Mucosa of rectum (tissue), 2 donors: ENCODE results near the gene EGLN3.
"Not testable (repeated sequence)": the region's sequence is repeated elsewhere in the genome, so short reads cannot be mapped to it uniquely, and the experiment has no call there.

ENCODE experiments used
- H3K27ac ChIP-seq, 2 donors: one replicate each; pipeline ENCODE4 v1.7.0; 2013; ENCODE audit warnings: inconsistent platforms in 2 of 2, low read depth in 2 of 2, low read length in 2 of 2
- H3K27me3 ChIP-seq, 2 donors: one replicate each; pipeline ENCODE4 v1.7.0; 2013; ENCODE audit warnings: low read length in 2 of 2; ENCODE audit not compliant: control insufficient read depth in 2 of 2, insufficient read depth in 2 of 2
- H3K36me3 ChIP-seq, 2 donors: one replicate each; pipeline ENCODE4 v1.7.0; 2013; ENCODE audit warnings: low read length in 2 of 2; ENCODE audit not compliant: control insufficient read depth in 2 of 2, insufficient read depth in 2 of 2
- H3K4me1 ChIP-seq, 2 donors: one replicate each; pipeline ENCODE4 v1.7.0; 2013; ENCODE audit warnings: low read length in 2 of 2, mild to moderate bottlenecking in 1 of 2; ENCODE audit not compliant: control insufficient read depth in 2 of 2, insufficient read depth in 2 of 2
- H3K4me3 ChIP-seq, 2 donors: one replicate each; pipeline ENCODE4 v1.7.0; 2013; ENCODE audit warnings: low read length in 2 of 2
- H3K9ac ChIP-seq, 2 donors: one replicate each; pipeline ENCODE4 v1.7.0; 2013; ENCODE audit warnings: low read length in 2 of 2, low read depth in 1 of 2, mild to moderate bottlenecking in 1 of 2
- H3K9me3 ChIP-seq, 2 donors: one replicate each; pipeline ENCODE4 v1.7.0; 2013; ENCODE audit warnings: low read length in 2 of 2; ENCODE audit not compliant: control insufficient read depth in 2 of 2
- donor health status: healthy.
- donor health status: Normal muscosa, but diverticular disease.

Gene EGLN3

GRCh38 chr14:33962466-33962865 lies 11.6 kb upstream of the EGLN3 start:
- not testable (repeated sequence) for H3K9ac ChIP-seq, H3K36me3 ChIP-seq, H3K4me3 ChIP-seq, H3K27me3 ChIP-seq, H3K9me3 ChIP-seq, H3K4me1 ChIP-seq, H3K27ac ChIP-seq

DNA sequence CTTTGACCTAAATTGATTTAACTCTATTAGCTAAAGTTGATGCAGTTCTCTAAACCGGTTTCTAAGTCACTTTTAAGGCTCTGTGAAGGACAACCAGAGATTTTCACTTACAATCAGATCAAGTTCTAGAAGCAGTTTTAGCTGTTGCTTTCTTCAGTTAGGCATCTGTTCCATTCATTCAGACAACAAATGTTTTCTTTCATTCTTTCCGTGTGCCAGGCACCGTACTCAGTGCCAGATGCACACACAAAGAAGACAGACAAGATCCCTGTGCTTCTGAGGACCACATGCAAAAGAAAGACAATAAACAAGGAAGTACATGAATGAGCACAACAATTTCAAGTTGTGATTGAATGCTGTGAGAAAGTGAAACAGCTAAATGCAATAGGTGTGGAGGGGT lies 11.1 kb upstream of the EGLN3 start:
- Histone ChIP-seq H3K4me3 (no peak overlapping the region), H3K27ac (no peak overlapping the region), H3K27me3 (no peaks in the 10 kb centered on the region), H3K9ac (no peak overlapping the region), H3K9me3 (no peaks in the 10 kb centered on the region), H3K4me1 (no peaks in the 10 kb centered on the region), H3K36me3 (no peaks in the 10 kb centered on the region)

GRCh38 chr14:33959692-33960151 lies 8.8 kb upstream of the EGLN3 start:
- no peaks in the 10 kb centered on the region for H3K4me1 ChIP-seq
- H3K36me3 ChIP-seq, result no peaks in the 10 kb centered on the region
- H3K4me3 ChIP-seq, result no peak overlapping the region
- H3K9me3 ChIP-seq, result no peaks in the 10 kb centered on the region
- H3K27me3 ChIP-seq, result no peaks in the 10 kb centered on the region
- H3K27ac ChIP-seq, result no peak overlapping the region
- no peak overlapping the region for H3K9ac ChIP-seq

GRCh38 chr14:33958605-33959226 lies 7.8 kb upstream of the EGLN3 start:
- no peaks in the 10 kb centered on the region for H3K4me1 ChIP-seq
- no peak overlapping the region for H3K4me3 ChIP-seq
- no peak overlapping the region for H3K27ac ChIP-seq
- no peaks in the 10 kb centered on the region for H3K36me3 ChIP-seq
- no peaks in the 10 kb centered on the region for H3K9me3 ChIP-seq
- no peak overlapping the region for H3K9ac ChIP-seq
- no peaks in the 10 kb centered on the region for H3K27me3 ChIP-seq

DNA sequence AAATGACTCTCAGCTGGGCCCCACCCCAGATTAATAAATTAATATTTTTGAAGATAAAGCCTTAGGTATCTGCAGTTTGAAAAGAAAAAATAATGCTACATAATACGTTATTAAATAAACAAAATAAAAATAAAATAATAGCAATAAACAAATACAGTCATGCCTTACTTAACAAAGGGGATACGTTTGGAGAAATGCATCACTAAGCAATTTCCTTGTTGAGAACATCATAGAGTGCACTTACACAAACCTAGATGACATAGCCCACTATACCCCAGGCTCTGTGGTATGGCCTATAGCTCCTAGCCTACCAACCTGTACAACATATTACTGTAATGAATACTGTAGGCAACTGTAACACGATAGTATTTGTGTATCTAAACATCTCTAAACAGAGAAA lies 7.1 kb upstream of the EGLN3 start:
- Histone ChIP-seq H3K4me3 (no peak overlapping the region), H3K27ac (no peak overlapping the region)

DNA sequence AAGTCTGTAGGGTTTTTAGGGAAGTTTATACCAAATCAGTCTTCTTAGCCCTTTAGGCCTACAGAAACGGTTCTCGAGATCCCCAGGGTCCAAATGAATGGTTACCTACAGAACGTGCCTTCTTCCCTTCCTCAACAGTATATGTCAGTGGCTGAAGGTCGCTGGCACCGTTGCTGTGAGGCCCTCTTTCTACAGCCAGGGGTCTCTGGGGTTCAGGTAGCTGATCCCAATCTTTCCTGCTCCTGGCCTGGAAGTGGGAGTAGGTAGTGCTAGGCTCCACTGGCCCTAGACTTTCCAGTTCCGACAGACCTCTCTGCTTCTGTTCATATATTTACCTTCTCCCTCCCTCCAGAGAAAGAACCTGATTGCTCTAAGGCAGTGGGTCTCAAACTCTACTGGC lies 6.4 kb upstream of the EGLN3 start:
- H3K9me3 ChIP-seq, result no peaks in the 10 kb centered on the region
- H3K9ac ChIP-seq, result no peak overlapping the region
- H3K4me1 ChIP-seq, result no peaks in the 10 kb centered on the region
- H3K27me3 ChIP-seq, result no peaks in the 10 kb centered on the region
- no peaks in the 10 kb centered on the region for H3K36me3 ChIP-seq
- no peak overlapping the region for H3K27ac ChIP-seq
- H3K4me3 ChIP-seq, result no peak overlapping the region

More for the DNA sequence above, 7.1 kb upstream of the EGLN3 start:
- Histone ChIP-seq H3K4me1 (no peaks in the 10 kb centered on the region), H3K9ac (no peak overlapping the region), H3K36me3 (no peaks in the 10 kb centered on the region), H3K27me3 (no peaks in the 10 kb centered on the region), H3K9me3 (no peaks in the 10 kb centered on the region)

DNA sequence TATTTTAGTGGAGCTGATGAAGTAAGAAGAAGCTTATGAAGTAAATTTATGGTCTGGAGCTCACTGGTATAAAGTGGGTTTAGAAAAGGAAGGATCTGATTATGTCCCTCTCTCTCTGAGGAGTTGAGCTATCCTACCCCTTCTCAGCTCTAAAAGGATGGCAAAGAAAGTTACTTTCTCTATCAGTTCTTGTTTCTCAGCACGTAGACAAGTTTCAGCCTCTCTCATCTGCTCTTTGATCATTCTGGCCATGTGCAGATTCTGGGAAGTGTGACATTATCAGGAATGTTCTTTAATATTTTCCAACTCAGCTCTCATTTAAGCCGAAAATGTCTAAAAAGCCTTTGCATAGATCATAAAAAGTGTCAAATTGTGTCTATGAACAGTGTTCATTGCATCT lies 5.8 kb upstream of the EGLN3 start:
- H3K4me1 ChIP-seq, result no peaks in the 10 kb centered on the region
- no peak overlapping the region for H3K27ac ChIP-seq
- H3K9me3 ChIP-seq, result no peaks in the 10 kb centered on the region
- H3K9ac ChIP-seq, result no peak overlapping the region
- no peaks in the 10 kb centered on the region for H3K36me3 ChIP-seq
- no peak overlapping the region for H3K4me3 ChIP-seq
- H3K27me3 ChIP-seq, result no peaks in the 10 kb centered on the region

GRCh38 chr14:33954016-33954598 lies 3.2 kb upstream of the EGLN3 start:
- no peak overlapping the region for H3K4me3 ChIP-seq
- no peak overlapping the region for H3K9ac ChIP-seq
- no peaks in the 10 kb centered on the region for H3K27me3 ChIP-seq
- no peaks in the 10 kb centered on the region for H3K36me3 ChIP-seq
- peaks cover 4 to 5% of the 10 kb centered on the region in 2 donors for H3K4me1 ChIP-seq
- H3K9me3 ChIP-seq, result no peaks in the 10 kb centered on the region
- no peak overlapping the region for H3K27ac ChIP-seq

GRCh38 chr14:33952541-33952940 lies 1.7 kb upstream of the EGLN3 start:
- Histone ChIP-seq H3K4me1 (peaks cover 4 to 8% of the 10 kb centered on the region in 2 donors), H3K9ac (no peak overlapping the region), H3K27ac (no peak overlapping the region), H3K9me3 (no peaks in the 10 kb centered on the region), H3K27me3 (no peaks in the 10 kb centered on the region), H3K36me3 (no peaks in the 10 kb centered on the region), H3K4me3 (no peak overlapping the region)

DNA sequence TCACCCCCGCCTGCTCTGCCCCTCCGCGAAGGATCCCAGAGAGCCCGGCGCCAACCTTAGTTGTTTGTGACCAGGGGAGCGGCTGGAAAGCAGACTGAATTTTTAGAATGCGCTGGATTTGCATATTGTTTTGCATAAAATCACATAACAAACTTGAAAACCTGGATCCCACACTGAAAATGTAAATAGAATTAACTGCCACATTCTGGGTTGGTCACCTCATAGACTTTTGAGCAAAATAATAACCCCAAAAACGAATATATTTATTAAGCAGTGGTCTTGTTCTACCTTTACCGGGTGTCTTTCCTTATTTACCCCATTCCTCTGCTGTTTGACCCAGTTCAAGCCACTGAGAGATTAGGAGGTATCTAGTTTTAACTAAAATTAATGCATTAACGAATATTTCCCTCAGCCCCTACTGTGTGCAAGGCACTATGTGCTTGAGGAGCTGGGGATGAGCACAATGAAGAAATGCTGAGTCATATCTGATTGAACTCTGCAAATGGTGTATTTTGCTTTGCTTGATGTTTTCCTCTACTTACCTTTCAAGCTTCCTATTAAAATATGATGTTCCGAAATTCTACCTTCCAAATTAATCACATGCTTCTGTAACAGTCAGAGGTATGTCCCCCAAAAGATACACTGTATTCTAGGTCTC lies 438 bp upstream of the EGLN3 start:
- no peak overlapping the region for H3K27ac ChIP-seq
- H3K4me3 ChIP-seq, result peak overlapping the region in 1 of 2 donors; percentile 55
- H3K9ac ChIP-seq, result peak overlapping the region in 1 of 2 donors; percentile 86

More for the DNA sequence above, 438 bp upstream of the EGLN3 start:
- Histone ChIP-seq H3K36me3 (no peaks in the 10 kb centered on the region), H3K9me3 (no peaks in the 10 kb centered on the region), H3K27me3 (no peaks in the 10 kb centered on the region), H3K4me1 (peaks cover 4 to 12% of the 10 kb centered on the region in 2 donors)
